ENCODE data around the gene ID2.

GRCh38 chr2:8650256-8650655 is 31.6 kb upstream of the ID2 start:
- TF ChIP-seq CTCF (IDR thresholded peaks at IDR 0.05) (no peak), POLR2A (IDR thresholded peaks at IDR 0.05; ENCODE audit: low read length) (no peak), CEBPB (IDR thresholded peaks at IDR 0.05) (no peak), MAZ (IDR thresholded peaks at IDR 0.05; ENCODE audit: borderline replicate concordance, low read depth, low read length) (no peak), HDAC2 (IDR thresholded peaks at IDR 0.05) (no peak), MAX (IDR thresholded peaks at IDR 0.05) (no peak), RAD21 (conservative IDR thresholded peaks at IDR 0.05 in 1 of 2, IDR thresholded peaks at IDR 0.05 in 1 of 2) (no peak), ELK1 (IDR thresholded peaks at IDR 0.05; ENCODE audit: low read depth, low read length) (no peak), POLR2AphosphoS2 (conservative IDR thresholded peaks at IDR 0.05; ENCODE audit: low read length) (no peak), ESRRA (IDR thresholded peaks at IDR 0.05; ENCODE audit: borderline replicate concordance, low read length) (no peak), RFX5 (IDR thresholded peaks at IDR 0.05) (no peak), PHF8 (IDR thresholded peaks at IDR 0.05; ENCODE audit: borderline replicate concordance, low read depth) (no peak), SMC3 (IDR thresholded peaks at IDR 0.05) (no peak), REST (IDR thresholded peaks at IDR 0.05) (no peak)

Measured in A549 (cell line).